Right ventricle myocardium superior (tissue), 1 donor: ENCODE measurements around the gene TTC6. TPM values are rescaled to one million over a fixed set of nuclear protein-coding genes. Genes with fewer than 3 reads are reported as not detected.
"Not testable (repeated sequence)": the region's sequence is repeated elsewhere in the genome, so short reads cannot be mapped to it uniquely, and the experiment has no call there.

Experiments
- ATAC-seq: fragments of 200-7000 bp; cut with Tn5 transposase; one replicate; pipeline ENCODE4 v1.9.1; 2020; ENCODE audit warnings: mild to moderate bottlenecking; ENCODE audit not compliant: poor library complexity
- DNase-seq: peaks from one replicate; pipeline ENCODE4 v3.0.0-alpha.2; 2020
- intact Hi-C: fragments of 100-400 bp; cut with DNase I; formaldehyde crosslinking; loops from one replicate; pipeline ENCODE4 v1.11.2; 2022
- long read RNA-seq: library from polyadenylated mRNA; unstranded; transcript quantifications from one replicate; pipeline ENCODE4 v2.0.0, GENCODE V29; 2021
- total RNA-seq: library from RNA; stranded (reverse); fragmentation: NEBNext Ultra II Directional; extraction: Animal tissue kit (Norgen Biotek cat#: 25700); gene quantifications from one replicate; pipeline ENCODE4 v1.2.1, GENCODE V29; 2021
- donor health status: DM: no; HTN: yes; CAD: no; lungs with severe emphysema.

The TTC6 gene, protein sequence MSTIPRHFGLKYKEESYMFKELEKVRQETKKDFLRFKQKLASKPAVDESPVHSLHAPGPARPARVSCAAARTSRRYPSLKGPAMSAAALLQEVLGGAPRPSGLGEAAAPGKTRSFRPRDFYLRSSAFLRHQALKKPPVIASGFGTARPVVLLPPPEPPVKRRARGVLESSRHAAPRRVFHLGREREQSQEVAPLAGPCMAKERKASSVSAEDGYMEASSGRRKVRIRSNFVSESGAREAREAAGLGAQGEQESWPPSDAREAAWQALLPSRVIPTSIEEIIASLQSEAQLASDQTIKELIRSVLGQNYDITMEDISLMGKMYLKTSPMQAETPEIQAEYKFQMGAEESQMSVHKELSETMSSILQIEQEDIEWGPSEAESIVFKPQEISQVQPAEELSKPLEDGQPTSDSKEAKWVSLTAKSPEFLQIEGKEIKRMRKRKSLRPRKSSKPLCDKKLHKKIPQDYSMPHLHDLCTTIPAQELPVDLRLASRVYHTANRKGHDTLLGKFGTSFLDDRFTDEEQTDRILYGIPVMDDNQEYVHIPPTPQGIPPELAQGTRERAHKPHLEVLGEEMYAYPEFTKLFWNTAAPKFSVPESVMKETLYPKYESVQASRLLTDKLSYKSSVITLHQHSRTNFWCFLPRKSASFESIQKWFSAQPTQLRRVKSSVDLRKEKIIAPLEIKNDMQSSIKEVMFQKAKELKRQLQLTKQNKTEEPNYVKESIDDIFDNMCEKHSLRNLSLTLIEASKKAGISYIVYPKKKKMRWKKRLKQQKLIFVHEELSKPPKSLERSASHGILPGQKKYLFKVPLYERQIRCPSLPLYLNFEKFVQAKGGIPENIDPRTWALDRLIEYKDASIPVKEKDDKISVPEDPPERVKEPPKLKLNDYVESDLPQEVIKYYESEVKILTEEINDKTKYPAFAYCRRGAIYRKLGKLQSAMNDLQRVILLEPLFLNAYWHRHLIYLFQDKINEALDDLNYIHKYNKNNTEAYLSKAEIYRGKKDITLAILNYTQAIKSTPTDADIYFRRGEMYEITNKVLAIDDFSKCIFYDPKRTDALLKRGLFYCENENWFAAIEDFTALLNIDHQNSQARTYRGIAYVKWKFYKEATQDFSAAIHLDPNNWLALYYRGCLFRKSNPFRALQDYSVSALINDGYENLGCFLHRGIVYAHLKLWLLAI (N-terminal part only)
- not detected for total RNA-seq
- long read RNA-seq: 0 reads

DNA sequence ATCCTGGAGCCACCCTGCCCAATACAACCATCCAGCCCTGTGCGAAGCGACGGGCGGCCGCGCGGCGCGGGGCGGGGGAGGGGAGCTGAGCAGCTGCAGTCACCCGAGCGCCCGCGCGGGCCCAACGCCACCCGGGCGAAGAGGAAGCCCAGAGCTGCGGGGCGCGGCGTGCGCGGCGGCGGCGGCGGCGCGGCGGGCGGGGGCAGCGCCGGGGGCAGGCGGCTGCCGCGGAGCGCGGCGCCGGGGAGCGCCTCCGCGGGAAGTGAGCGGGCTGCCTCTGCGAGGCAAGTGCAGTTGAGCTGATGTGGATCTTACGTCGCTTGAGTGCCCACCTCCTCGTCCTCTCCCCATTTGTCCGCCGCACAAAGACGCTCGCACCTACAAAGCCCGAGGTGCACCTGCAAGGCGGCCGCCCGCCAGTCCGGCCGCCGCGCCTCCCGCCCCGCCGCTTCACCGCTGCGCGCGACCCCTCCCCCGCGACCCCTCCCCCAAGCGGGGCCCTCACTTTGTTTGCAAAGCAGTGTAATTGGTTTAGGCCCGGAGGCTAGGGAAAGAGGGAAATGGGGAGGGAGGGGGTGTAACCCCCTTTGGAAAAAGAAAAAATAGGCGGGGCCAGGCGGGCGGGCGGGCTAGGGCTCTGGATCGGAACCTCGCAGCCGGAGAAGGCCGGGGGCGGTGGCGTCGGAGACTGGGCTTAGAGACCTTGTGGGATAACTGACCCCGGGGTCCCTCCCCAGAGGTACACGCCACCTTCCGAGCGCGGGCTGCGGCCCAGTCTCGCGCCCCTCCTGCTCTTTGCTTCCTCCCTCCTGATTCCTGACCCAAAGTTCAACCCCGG is at the start of gene TTC6, which contains the start of gene FOXA1:
Gene TTC6 (plus strand): TSS at position 659 of the 838 bp plus-strand sequence. CDS start 26,436 bp downstream, outside the sequence.
Gene FOXA1 (minus strand): TSS at position 279 of the 838 bp plus-strand sequence. CDS start 277 bp downstream, at position 2.
- peak; percentile 29 for ATAC-seq
- intact Hi-C loops: no loop called here
- peak; percentile 51 for DNase-seq

DNA sequence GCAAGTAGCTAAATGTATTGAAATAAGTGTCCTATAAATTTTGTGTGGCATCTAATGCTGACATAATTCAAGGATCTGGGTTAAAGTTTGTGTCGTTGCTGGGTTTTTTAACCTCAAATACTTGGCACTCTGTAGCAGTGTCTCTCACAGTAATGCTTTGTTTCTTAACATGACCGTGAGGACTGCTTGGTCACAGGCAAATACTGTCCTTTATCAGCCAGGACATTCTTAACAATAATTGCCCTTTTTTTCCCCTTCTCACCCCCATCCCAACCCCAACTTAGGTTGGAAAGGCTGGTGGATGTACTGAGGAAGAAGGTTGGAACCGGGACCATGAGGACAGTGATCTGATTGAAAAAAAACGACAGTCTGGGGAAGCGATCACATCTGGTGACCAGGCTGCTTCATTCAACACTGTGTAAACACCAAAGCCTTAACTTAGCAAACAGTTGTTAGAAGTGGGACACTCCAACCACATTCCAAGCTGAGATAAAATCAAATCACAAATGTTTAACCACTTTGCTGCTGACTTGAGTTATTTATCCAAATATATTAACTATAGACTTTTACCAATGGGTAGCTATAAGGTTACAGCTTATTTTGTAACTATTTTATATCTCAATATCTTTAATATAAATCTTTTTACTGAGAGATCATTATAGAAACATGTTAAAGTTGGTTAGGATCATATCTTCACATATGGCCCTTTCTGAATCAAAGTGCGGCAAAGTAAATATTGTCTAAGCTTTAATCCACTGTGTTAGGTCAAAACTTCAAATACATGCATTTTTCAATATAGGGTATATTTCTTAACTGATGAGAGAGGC is 48.6 kb upstream of the TTC6 start:
- intact Hi-C loops: no loop called here
- ATAC-seq (no peak), DNase-seq (no peak)

DNA sequence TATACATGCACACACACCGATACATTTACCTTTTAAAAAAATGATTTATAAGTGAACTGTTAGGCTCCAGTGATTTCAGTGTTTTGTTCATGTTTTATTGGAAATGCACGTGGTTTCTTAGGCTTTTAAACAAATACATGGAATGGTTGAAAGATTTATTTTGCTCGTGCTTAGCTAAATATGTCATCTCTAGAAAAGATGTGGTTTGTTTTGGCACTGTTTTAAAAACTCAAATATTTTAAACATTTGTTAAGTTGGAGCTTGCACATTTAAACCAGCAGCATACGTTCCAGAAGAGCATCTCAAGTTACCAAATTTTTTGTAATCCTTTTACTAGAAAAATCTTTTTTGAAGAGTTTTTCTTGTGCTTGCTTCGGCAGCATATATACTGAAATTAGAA is 44.9 kb upstream of the TTC6 start:
- ATAC-seq (no peak), DNase-seq (no peak)
- intact Hi-C loops: no loop called here

DNA sequence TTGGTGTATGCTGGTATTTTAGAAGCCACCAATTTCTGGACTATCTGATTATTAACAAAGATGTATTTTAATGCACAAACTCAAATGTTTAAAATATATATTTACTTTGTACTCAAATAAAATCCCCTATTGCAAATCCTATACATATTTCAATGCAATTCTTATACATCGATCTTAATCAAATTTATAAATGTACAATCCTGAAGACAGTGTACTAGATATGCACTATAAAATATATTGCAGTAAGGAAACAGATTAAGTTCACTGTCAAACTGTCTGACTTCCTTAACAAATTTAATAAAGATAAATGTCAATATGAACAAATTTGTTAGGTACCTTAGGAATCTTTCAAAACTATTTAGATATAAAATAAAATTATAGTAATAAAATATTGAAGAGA is 44.3 kb upstream of the TTC6 start:
- ATAC-seq: no peak
- DNase-seq: no peak
- intact Hi-C loops: no loop called here

DNA sequence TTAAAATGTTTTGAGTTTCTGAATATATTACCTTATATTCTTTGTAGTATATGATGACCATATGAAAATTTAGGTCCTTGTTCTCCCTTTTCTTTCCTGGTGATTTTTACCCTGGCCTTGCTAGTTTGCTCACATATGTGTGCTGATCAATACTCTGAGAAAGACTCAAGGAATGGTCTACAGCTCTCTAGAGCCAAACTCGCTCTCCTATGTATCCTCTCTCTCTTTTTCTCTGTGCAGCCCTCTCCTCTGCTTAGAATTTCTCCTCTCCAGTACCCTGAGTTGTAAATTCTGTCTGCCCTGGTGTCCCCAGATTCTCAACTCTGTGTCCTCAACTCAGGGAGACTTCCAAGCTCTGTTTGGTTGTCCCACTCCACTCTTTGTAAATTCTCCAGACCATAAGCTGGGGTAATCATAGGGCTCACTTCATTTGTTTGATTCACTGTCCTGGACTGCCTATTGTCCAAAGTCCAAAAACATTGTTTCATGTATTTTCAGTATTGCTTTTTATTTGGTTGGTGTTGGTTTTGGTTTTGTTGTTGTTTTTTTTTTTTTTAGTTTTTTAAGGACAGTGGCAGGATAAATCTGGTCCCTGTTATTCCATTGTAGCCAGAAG is 41.4 kb upstream of the TTC6 start:
- intact Hi-C loops: no loop called here
- DNase-seq (no peak), ATAC-seq (no peak)

DNA sequence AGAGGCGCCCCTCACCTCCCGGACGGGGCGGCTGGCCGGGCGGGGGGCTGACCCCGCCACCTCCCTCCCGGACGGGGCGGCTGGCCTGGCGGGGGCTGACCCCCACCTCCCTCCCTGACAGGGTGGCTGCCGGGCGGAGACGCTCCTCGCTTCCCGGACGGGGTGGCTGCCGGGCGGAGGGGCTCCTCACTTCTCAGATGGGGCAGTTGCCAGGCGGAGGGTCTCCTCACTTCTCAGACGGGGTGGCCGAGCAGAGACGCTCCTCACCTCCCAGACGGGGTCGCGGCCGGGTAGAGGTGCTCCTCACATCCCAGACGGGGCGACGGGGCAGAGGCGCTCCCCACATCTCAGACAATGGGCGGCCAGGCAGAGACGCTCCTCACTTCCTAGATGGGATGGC is 39.8 kb upstream of the TTC6 start:
- ATAC-seq, intact Hi-C loops, DNase-seq: not testable (repeated sequence)

DNA sequence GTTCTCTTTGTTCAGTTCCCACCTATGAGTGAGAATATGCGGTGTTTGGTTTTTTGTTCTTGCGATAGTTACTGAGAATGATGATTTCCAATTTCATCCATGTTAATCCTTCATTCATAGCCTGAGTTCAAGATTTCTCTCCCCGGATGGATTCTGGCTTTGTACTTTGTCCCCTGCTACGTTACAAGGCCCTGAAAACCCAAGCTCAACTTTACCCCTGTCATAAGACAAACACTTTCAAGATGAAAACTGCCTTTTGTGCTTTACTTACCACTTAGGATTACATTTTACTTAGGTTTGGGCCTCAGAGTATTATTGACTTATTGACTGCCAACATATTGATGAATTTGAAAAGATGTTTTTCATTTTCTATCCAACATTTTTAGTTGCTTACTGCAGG is 36.7 kb upstream of the TTC6 start:
- intact Hi-C loops: no loop called here
- ATAC-seq (no peak), DNase-seq (no peak)

DNA sequence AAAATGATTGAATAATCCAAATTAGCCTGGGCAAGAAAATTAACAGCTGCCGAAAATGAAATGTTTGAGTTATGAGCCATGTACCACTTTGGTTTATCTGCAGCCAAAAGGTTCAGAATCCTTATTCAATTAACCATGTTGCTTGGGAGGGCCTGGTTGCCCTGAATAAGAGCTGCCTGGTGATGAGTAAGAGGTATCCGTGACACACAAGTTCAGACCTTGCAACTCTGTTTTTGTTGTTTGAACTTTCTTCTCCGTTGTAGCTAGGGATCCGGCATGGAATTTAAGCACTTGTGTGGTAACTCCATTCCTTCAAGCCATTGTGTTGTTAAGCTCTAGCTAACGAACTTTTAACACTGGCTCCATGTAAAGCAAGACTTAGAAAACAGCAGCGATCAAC is 36.0 kb upstream of the TTC6 start:
- intact Hi-C loops: no loop called here
- DNase-seq (no peak), ATAC-seq (no peak)

DNA sequence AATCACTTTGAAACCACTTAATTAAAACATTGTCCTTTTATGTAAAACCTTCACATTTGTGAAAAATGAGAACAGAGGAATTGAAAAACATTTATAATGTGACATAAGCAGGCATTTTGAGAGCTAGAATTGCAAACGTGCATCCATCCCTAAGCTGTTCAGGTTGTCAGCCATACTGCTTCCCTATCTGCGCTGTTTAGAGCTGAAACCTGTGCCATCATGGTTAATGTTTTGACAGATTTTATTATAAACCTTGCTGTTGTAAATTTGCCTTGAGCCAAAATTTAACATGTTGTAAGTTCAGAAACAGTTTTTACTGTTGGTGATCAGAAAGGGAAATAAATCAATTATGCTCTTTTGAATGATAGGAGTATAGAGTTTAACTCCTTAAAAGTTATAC is 32.2 kb upstream of the TTC6 start:
- ATAC-seq (no peak), DNase-seq (no peak)
- intact Hi-C loops: no loop called here

DNA sequence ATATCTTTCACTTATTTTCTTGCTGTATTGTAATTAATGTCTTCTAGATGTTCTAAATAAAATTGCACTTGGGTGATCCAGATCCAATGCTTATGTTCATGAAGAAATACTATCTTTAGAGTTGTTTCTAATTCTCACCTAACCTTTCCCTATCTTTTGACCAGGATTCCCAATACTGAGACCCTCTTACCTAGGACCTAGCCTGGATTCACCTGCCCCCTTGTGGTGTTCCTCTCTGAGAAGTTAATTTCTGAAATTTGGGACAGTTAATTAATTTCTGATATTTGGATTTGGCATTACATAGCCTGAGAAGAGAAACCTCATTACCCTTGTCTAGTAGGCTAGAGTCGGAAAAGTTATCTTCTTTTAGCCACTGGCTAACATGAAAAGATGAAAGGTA is 29.9 kb upstream of the TTC6 start:
- ATAC-seq (no peak), DNase-seq (no peak)
- intact Hi-C loops: no loop called here

DNA sequence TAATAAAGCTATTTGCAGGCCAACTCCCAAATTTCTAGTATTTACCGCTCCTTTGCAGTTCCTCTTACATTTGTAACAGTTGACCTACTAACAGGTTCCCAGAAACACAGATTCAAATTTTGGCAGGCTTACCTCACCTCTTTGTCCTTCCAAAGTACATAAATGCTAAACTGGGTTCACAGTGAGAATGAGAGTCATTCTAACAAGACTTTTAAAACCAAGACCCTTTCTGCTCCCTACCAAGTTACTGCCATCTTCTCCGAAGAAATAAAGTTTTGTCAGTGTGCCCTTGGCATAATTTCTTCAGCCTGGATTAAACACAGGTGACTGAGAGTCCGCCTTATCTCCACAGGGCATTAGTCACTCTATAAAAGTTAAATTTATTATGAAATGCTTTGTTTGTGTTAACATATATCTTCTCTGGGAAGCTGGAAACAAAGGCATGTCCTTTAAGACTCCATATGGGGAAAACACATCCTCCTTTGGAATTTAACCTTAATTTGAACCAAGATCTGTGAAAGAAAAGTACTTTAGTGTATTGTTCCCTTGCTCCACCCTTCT is 28.5 kb upstream of the TTC6 start:
- ATAC-seq (no peak), DNase-seq (no peak)
- intact Hi-C loops: no loop called here

DNA sequence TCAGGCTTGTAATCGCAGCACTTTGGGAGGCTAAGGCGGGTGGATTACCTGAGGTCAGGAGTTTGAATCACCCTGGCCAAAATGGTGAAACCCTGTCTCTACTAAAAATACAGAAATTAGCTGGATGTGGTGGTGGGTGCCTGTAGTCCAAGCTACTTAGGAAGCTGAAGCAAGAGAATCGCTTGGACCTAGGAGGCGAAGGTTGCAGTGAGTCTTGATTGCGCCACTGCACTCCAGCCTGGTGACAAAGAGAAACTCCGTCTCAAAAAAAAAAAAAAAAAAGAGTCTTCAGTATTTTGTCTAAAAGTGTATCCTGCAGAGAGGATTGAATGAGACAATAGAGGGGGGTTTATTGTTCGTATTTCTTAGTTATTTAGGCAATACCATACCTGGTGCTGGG is 25.7 kb upstream of the TTC6 start:
- no peak for ATAC-seq
- no peak for DNase-seq
- intact Hi-C loops: no loop called here

DNA sequence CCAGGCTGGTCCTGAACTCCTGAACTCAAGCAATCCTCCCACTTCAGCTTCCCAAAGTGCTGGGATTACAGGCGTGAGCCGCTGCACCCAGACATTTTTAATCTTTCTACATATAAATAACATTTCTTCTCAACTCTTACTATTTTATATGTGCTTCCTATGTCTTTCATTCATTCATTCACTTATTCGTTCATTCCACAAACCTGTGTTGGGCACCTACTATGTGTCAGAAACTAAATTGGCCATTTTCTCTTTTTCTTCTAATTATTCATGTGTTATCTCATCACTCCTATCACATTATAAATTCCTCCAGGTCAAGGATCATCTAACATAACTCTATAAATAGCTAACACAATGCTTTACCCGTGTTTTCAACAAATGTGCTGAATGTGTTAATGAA is 24.0 kb upstream of the TTC6 start:
- intact Hi-C loops: no loop called here
- ATAC-seq: no peak
- DNase-seq: no peak

DNA sequence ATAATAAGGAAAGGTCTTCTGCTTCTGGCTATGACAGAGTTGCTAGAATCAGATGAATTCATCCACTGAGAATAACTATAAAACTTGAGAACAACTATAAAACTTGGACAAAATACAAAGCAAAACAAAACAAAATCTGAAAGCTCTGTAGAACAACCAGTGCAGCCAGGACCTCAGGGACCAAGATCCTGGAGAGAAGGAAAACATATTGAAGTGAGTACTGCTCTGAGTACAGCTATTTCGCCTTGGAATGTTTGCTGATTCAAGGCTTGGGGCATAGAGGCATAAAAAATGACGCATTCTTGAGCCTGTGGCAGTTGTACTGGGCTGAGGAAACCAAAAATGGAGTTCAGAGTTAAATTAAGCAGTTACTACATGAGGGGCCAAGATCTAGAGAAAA is 22.1 kb upstream of the TTC6 start:
- no peak for ATAC-seq
- no peak for DNase-seq
- intact Hi-C loops: no loop called here

DNA sequence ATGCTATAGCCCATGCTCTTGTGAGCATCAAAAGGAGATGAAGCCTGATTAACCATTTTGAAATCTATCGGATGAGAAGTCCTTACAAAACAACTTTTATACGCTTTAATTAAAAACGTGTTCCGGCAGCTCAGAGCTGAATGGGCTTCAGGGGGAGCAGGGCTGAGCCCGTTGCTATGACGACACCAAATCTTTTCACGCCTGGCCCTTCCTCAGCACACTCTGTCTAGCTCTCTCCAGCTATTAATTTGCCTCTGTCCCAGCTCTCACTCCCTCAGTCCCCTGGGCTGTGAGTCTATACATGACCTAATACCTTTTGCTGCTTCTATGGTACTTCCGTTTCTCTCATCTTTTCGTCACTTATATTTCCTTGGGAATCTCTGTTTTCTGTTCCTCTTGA is 16.2 kb upstream of the TTC6 start:
- intact Hi-C loops: no loop called here
- DNase-seq: no peak
- no peak for ATAC-seq

DNA sequence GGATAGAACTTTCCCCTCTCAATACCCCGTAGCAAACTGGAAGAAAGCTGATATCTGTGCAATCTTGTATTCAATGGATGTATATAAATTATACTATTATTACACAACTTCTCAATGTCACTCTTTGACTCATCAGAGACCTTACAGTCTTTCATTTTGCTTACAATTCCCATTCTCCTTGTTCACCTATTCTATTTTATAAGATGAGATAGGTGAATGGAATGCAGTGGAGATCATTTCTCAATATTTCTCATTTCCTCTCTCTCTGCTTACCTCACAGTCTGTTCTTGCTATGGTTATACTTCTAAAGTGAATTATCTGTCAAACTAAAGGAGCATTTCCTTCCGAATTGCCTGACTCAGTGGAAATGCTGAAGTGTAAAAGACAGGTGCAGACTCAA is 15.3 kb upstream of the TTC6 start:
- ATAC-seq (no peak), DNase-seq (no peak)
- intact Hi-C loops: no loop called here
